Urothelium cell line (cell line): ENCODE measurements around the gene QRFP.
"Not testable (repeated sequence)": the region's sequence is repeated elsewhere in the genome, so short reads cannot be mapped to it uniquely, and the experiment has no call there.

ENCODE experiments used
- DNase-seq: peaks from one replicate; pipeline ENCODE4 v3.0.0; 2011; ENCODE audit warnings: low spot score, mixed read lengths
- FAIRE-seq: peaks from 2 replicates; lab custom pipeline; 2011; peaks lifted over from hg19 to GRCh38; lab: Jason Lieb, UNC

QRFP gene

GRCh38 chr9:130857864-130858738 lies 38.5 kb downstream of the QRFP start:
- FAIRE-seq (no peak), DNase-seq (peak; percentile 44)

- FAIRE-seq (no peak), DNase-seq (no peak)
Measured at GRCh38 chr9:130856474-130856873, 40.1 kb downstream of the QRFP start.

- DNase-seq (no peak), FAIRE-seq (no peak)
Measured at GRCh38 chr9:130854835-130855234, 41.8 kb downstream of the QRFP start.

- FAIRE-seq (no peak), DNase-seq (no peak)
Measured at GRCh38 chr9:130854092-130854491, 42.5 kb downstream of the QRFP start.

GRCh38 chr9:130852801-130853200 lies 43.8 kb downstream of the QRFP start:
- no peak for DNase-seq
- FAIRE-seq = no peak

GRCh38 chr9:130849356-130849755 lies 47.3 kb downstream of the QRFP start:
- no peak for DNase-seq
- no peak for FAIRE-seq

- DNase-seq, FAIRE-seq: not testable (repeated sequence)
Measured at GRCh38 chr9:130848514-130848913, 48.1 kb downstream of the QRFP start.

- FAIRE-seq (no peak), DNase-seq (peak; percentile 65)
Measured at GRCh38 chr9:130847306-130848217, 49.0 kb downstream of the QRFP start.

- DNase-seq = peak; percentile 62
- no peak for FAIRE-seq
Measured at GRCh38 chr9:130846487-130847305, 49.9 kb downstream of the QRFP start.

GRCh38 chr9:130845901-130846481 lies 50.6 kb downstream of the QRFP start:
- FAIRE-seq (no peak), DNase-seq (no peak)

GRCh38 chr9:130845254-130845653 lies 51.4 kb downstream of the QRFP start:
- FAIRE-seq (no peak), DNase-seq (no peak)

GRCh38 chr9:130844044-130844451 lies 52.6 kb downstream of the QRFP start:
- no peak for FAIRE-seq
- no peak for DNase-seq

GRCh38 chr9:130843049-130843908 lies 53.3 kb downstream of the QRFP start:
- FAIRE-seq = no peak
- DNase-seq = no peak
